HG02884 (cell line): Measurements from ENCODE around the gene BUD23.
"Not testable (repeated sequence)": the region's sequence is repeated elsewhere in the genome, so short reads cannot be mapped to it uniquely, and the experiment has no call there.

Experiments used
- ATAC-seq: cut with Tn5 transposase; IDR thresholded peaks from one replicate; pipeline ENCODE4 v1.9.1; 2021; ENCODE audit warnings: mild to moderate bottlenecking, moderate library complexity; ENCODE audit not compliant: unreplicated experiment

BUD23 gene

GRCh38 chr7:73700581-73701134 lies 17.3 kb downstream of the BUD23 start:
- no peak for ATAC-seq

DNA sequence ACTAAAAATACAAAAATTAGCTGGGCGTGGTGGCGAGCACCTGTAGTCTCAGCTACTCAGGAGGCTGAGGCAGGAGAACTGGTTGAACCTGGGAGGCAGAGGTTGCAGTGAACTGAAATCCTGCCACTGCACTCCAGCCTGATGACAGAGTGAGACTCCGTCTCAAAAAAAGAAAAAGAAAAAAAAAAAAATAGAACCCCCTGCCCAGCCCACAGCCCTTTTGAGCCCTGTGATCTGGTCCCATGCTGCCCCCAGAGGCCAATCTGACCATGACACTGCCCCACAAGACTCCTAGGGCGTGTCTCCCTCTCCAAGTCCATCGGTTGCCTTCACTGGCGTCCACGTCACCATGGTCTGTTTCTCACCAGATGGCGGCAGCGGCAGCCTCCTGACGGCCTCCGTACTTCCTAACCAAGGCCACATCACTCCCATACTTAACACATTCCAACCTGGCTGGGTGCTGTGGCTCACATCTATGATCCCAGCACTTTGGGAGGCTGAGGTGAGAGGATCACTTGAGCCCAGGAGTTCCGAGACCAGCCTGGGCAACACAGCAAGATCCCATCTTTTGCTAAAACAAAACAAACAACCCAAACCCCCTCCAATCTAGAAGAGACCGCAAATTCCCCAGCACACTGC lies 18.1 kb downstream of the BUD23 start:
- ATAC-seq = no peak

GRCh38 chr7:73702226-73702625 lies 18.8 kb downstream of the BUD23 start:
- no peak for ATAC-seq

DNA sequence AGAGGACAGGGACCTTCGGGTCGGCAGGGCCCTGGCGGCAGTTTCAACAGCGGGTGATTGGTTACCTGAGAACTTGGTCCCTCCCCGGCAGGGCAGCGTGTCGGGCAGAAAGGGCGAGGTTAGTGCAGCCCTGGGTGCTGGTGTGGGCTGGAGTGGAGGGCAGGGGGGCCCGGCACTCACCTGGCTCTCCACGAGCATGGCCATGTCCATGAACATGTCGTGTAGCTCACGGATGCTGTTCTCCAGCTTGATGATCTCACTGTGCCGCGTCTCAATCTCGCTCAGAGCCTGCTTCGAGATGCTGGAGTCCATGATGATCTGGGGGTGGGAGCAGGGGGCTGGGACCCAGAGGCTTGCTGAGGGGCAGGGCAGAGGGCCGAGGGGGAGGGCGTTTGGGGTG lies 19.3 kb downstream of the BUD23 start:
- ATAC-seq = no peak

DNA sequence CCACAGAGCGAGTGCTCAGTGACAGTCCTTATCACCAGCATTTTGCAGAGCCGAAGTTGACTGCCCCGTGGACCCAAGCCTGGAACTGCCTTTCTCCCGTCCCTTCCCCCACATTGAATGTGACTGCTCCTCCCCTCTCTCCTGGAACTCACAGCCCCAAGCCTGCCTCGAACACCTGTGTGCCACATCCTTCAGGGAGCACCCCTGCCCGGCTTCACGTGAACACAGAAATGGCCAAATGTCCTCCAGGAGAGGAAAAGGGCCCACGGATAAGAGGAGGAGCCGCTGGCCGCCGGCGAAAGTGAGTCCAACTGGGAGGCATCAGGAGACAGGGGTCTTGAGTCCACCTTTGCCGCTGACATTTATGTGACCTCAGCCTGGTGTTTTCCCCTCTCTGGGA lies 19.8 kb downstream of the BUD23 start:
- ATAC-seq = no peak

GRCh38 chr7:73703757-73704639 lies 20.6 kb downstream of the BUD23 start:
- ATAC-seq = no peak

- ATAC-seq = no peak
These were observed 21.5 kb downstream of the BUD23 start for GRCh38 chr7:73704640-73705550.

DNA sequence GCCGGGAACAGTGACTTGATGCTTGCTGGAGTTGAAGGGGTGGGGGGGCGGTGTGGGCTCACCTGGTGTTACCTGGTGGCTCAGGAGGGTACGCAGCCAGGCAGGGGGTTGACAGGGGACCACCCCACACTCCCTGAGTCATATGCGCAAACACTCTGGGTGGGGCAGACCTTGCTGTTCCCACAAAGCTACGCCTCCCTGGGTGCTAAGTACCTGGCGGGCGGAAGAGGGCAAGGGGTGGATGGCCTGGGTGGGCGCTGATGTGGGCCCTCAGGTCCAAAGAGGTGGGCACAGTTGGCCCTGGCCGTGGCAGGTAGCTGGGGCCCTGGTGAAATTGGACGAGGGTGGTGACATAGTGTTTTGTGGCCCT lies 22.1 kb downstream of the BUD23 start:
- no peak for ATAC-seq

- ATAC-seq = no peak
These were observed 23.0 kb downstream of the BUD23 start for GRCh38 chr7:73706126-73707044.

GRCh38 chr7:73707045-73707631 lies 23.7 kb downstream of the BUD23 start:
- no peak for ATAC-seq

DNA sequence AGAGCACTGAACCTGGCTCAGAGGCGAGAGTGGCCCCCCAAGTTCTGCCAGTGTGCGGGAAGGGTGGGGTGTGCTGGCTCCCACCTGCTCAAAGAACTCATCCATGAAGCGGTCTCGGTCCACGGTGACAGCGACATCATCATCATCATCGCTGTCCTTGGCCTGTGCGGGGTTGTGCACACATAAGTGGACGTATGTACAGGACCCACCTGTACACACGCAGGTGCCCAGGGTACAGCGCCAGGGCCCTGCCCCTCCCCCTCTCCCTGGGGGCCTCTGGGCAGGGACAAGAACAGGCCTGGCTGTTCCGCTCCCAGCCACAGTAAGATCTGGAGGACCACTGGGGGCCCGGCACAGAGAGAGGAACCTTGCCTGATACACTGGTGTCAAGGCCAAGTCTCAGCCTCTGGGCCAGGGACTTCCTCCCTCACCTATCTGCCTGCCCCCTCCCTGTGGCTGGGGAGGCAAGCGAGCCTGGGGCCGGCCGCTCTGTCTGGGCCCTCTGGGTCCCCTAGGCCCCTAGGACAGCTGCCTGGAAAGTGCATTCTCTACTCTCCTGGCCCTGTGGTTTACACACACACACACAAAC lies 25.7 kb downstream of the BUD23 start:
- no peak for ATAC-seq

DNA sequence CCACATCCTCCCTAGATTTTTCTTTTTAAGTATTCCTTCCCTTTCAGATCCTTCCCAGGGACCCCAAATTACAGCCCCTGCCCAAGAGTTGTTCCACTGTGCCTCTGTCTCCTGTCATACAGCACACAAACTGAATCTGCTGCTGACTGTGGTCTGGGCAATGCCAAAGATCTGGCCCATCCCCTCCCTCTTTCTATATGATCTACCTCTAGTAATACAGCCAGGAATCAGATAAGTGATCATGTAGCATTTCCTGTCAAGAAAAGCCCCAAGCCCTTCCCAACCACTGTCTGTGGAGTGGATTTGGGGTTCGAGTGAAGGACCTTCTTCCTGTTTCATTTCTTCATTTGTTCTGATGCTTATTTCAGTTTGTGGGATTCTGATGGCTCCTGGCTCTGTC lies 29.4 kb downstream of the BUD23 start:
- no peak for ATAC-seq

- ATAC-seq = not testable (repeated sequence)
These were observed 29.9 kb downstream of the BUD23 start for GRCh38 chr7:73713319-73713718.

DNA sequence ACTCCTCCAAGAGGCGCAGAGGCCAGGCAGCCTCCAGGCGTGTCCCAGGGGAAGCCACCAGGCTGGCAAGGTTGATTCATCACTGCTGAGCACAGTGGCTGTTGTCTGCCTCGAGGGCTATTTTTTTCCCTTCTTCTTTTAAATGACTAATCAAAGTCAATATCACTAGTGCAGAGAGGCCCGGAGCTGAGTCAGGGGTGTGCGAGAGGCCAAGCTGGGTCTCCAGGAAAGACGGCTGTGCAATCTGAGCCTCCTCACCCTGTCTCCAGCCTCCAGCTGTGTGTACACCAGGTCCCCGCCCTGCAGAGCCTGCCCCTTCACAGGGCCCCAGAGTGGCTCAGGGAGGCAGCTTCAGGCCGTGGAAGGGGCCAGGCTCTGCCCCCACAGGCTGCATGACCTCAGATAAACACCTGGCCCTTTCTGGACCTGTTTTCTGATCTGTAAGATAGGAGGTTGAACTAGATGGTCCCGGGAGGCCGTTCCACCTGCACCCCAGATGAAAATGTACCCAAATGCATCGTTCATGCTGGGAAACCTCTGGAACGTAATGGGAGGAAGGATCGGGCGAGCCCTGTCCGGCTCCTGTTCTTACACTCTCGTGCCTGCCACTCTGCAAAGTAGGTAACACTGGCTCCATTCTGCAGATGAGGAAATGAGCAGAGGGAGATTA lies 32.4 kb downstream of the BUD23 start:
- no peak for ATAC-seq

DNA sequence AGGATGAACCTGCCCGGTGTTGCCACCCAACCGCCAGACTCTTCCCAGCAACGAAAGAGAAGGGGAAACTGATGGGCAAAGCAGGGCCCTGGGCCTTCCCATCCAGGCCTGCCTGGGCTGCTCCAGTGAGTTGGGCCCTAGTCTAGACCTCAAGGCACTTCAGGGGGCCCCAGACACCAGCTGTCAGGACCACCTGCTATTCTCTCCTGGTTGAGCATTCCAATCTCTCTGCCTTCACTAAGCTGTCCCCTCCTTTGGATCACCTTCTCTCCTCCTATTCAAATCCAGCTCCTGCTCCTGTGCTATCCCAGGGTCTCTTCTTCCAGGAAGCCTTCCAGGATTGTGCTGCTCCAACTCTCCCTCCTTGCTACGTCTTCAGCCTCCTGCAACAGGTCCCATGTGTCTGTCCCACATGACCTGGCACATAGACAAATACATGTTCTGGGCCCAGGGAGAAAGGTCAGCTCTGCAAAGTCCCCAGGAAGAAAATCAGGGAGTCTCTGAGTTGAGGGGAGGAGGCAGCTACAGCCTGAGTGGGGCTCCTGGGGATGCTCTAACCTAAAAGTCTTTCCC lies 33.0 kb downstream of the BUD23 start:
- ATAC-seq = no peak

DNA sequence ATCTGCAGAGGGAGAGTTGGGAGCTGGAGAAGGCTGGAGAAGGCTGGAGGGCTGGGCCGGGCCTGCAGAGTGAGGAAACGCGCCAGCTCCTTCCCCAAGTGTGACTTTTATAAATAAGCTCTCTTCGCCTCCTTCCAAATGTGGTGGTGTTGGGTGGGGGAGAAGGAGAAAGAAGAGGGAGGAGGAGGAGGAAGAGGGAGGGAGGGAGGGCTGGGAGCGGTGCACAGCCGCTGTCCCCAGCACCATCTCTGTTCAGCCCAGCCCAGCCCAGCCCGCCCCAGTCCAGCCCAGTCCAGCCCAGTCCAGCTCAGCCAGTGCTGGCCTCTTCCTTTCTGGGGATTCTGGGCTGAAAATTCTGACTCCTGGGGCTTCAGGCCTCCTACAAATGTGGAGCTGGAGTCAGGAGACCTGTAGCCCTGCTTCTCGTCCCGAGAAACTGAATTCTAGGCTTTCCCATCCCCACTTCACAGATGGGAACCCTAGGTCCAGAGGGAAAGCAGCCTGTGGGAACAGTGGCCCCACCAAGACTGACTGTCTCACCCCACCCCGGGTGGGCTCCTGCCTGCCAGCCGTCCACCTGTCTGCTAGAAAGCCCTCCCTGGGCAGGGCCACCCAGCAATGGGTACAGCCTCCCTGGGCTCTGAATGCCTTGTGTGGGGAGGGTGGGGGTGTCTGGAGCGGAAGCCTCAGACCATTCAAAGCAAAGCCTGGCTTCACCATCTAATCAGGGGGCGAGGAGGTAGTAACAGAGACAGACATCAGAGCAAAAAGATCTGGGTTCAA lies 33.8 kb downstream of the BUD23 start:
- ATAC-seq = no peak

DNA sequence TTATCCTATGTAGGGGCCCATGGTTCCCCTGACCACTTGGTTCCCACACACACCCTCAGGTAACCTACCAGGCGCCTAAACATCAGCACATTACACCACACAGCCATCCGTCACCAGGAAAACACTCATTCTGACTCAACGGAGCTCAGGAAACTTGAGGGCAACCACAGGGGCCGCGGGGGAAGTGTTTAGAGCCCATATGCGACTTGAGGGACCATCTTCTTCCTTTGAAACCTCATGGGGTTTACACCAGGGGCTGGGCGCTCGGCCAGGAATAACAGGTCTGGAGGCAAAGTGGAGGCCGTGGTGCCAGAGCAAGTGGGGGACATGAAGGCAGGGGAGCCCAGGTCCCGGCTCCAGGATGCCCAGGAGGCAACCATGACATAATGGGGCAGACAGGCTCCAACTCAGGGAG lies 34.6 kb downstream of the BUD23 start:
- ATAC-seq = no peak

GRCh38 chr7:73718438-73718881 lies 35.1 kb downstream of the BUD23 start:
- ATAC-seq = no peak
